Fibroblast of villous mesenchyme (primary cell): ENCODE data around the gene RAD51B. TPM values are rescaled to one million over a fixed set of nuclear protein-coding genes. Genes with fewer than 3 reads are reported as not detected.

ENCODE experiments used
- DNase-seq: peaks from one replicate; pipeline ENCODE4 v3.0.0-alpha.2; 2010; ENCODE audit warnings: low read depth
- H3K4me3 ChIP-seq: 2 replicates; pipeline ENCODE4 v1.5.1; 2011; ENCODE audit warnings: low read depth, mild to moderate bottlenecking, low read length
- total RNA-seq: library from RNA; depleted of rRNA; stranded (reverse); fragments of >200 nt; gene quantifications from 2 replicates; pipeline ENCODE4 v1.2.3, GENCODE V29; 2012
- TF ChIP-seq, protein P1 (sequence below): IDR thresholded peaks from 2 replicates; pipeline ENCODE4 v1.5.1; 2012; ENCODE audit warnings: low read depth, mild to moderate bottlenecking, low read length; ENCODE audit not compliant: insufficient read depth

Gene RAD51B
- total RNA-seq, 1 donor = 22.0 TPM

DNA sequence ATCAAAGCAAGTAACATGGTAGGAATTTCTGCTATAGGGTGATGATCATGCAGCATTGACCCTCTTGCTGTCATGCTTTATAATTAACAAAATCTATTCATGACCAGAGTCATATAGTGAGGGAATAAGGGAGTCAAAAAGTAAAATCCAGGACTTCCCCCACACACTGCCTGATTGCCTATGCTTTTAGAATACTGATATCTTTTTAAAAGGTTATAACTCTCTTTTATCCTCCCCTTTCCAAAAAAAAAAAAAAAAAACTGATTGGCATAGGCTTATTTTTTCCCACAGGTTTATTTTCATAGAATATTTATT, 921.9 kb downstream of the RAD51B start:
- H3K4me3 ChIP-seq = no peak overlapping the region
- TF ChIP-seq, protein P1, sequence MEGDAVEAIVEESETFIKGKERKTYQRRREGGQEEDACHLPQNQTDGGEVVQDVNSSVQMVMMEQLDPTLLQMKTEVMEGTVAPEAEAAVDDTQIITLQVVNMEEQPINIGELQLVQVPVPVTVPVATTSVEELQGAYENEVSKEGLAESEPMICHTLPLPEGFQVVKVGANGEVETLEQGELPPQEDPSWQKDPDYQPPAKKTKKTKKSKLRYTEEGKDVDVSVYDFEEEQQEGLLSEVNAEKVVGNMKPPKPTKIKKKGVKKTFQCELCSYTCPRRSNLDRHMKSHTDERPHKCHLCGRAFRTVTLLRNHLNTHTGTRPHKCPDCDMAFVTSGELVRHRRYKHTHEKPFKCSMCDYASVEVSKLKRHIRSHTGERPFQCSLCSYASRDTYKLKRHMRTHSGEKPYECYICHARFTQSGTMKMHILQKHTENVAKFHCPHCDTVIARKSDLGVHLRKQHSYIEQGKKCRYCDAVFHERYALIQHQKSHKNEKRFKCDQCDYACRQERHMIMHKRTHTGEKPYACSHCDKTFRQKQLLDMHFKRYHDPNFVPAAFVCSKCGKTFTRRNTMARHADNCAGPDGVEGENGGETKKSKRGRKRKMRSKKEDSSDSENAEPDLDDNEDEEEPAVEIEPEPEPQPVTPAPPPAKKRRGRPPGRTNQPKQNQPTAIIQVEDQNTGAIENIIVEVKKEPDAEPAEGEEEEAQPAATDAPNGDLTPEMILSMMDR = no peak
- no peak for DNase-seq

DNA sequence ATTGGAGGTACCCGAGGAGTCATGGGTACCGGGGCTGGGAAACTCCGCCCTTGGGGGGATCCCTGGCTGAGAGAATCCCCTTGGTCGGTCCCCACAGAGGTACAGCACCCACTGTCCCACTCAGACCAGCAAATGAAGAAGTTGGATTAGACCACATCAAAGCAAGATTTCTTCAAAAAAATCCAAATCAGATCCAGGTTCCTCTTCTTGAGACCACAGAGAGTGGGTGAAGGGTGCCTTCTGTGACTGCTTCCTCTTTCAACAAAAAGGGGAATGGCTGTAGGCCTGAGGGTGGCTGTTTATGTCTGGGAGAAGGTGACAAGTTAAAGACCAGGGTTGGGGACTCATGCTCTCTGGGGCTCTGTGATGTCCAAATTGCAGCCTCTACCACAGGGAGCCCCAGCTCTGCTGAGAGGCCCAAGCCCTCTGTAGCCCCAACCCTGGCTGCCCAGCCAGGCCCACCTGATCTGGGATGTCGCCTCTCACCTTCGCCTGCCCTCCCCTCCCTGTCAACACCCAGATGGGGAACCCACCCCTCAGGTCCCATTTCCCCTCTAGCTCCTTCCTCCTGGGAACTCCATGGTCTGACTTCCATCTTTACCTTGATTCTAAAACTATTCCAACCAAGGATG, 922.4 kb downstream of the RAD51B start:
- H3K4me3 ChIP-seq = no peak overlapping the region
- no peak for DNase-seq
- TF ChIP-seq, protein P1 = no peak

DNA sequence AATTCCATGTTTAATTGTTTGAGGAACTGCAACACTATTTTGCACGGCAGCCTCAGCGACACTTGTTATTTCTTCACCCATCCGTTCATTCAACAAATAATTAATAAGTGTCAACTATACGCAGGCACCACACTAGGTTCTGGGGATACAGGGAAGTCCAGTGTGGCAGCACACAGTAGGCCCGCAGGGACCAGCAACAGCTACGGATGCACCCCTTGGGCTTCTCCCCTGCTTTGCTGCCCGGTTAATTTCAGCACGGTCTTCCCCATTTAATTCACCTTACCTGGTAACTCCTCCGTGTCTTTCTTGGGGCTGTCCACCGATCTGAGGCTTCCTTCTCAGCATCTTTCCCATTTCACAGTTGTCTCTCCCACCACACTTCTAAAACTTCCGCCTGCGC, 925.0 kb downstream of the RAD51B start:
- no peak overlapping the region for H3K4me3 ChIP-seq
- no peak for DNase-seq
- TF ChIP-seq, protein P1 = no peak

DNA sequence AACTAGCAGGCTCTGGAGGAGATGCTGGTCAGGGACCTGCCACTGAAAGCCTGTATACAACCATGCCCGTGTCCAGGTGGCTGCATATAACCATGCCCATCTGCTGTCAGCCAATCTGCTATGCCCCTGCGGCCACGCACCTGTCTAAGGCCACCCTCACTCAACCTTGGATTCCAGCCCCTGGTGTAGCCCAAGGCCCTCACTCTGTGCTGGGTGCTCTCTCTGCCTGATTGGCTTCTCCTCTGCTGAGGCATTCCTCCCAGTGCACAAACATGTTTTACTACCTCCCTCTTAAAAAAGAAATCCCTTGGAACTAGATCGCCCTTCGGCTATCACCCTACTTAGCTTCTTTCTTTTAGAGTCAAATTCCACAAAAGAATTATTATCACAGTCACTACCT, 927.8 kb downstream of the RAD51B start:
- DNase-seq = no peak
- H3K4me3 ChIP-seq = no peak overlapping the region
- TF ChIP-seq, protein P1 = no peak

DNA sequence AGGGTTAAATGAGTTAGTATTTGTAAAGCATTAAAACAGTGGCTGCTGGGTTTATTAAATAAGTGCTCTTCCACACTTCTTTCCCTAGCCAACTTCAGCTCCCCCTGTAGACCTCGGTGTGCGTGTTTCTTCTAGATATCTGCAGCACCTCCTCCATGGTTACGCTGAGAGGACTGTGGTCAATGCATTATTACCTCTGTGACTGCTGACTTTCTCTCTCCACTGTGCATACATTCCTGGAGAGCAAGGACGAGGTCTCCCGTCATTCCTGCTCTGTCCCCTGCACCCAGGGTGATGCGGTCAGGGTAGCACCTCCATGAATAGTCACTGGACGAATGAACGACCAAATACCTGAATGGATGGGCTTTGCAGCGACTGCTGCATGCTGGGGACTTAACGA, 928.7 kb downstream of the RAD51B start:
- no peak for DNase-seq
- no peak overlapping the region for H3K4me3 ChIP-seq
- TF ChIP-seq, protein P1 = no peak

DNA sequence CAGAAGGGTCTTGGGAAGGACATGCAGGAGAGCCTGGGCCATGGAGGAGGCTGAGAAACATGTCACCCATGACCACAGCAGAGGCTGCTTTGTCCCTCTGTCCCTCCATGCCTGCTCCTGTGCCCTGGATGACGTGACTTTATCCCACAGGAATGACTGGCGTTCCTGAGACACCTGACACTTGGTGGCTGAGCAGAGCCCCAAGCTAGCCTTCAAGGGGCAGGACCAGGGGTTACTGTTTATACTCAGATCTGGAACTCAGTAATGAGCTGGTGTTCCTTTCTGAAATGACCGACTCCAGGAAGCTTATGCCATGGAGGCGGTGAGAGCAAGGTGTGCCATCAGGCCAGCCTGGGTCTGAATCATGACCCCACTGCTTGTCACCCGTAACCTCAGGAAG, 929.1 kb downstream of the RAD51B start:
- DNase-seq = no peak
- no peak overlapping the region for H3K4me3 ChIP-seq
- TF ChIP-seq, protein P1 = no peak
